Measurements from ENCODE around the gene ABTB2.

The ABTB2 gene

DNA sequence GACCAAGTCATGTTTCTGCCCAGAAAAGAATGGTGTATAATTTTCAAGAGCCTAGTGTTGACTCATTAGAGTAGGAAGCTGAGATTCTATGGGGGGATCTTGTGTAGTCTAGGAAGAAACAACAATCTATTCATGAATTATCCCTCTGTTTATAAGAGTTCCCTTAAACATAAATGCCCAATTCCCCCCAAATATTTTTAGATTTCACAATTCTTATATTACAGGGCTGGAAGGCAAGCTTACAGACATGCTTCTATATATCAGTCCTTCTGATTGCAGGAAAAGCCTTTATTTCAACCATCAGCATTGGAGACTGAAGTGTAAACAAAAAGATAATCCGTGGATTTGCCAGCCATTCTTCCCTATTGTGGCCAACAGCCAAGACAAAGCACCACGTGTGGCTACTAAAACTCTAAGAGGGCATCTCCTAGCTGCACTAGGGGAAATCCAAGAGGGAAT is 181.0 kb downstream of the ABTB2 start:
- H4K8ac ChIP-seq (ENCODE audit: low read depth, low read length): no peak overlapping the region
- no peaks in the 10 kb centered on the region for H3K36me3 ChIP-seq (replicated peaks in 1 of 2; ENCODE audit: control insufficient read depth in 2 of 2, insufficient read depth in 2 of 2, low read length in 2 of 2)
- no peak overlapping the region for H3K23ac ChIP-seq (ENCODE audit: low read depth, low read length, poor library complexity)
- H3K18ac ChIP-seq (ENCODE audit: low read length): no peak overlapping the region
- no peak overlapping the region for H3K4ac ChIP-seq (ENCODE audit: low read length)
- no peak overlapping the region for H2AFZ ChIP-seq (ENCODE audit: low read length)
- H4K91ac ChIP-seq (ENCODE audit: low read depth, low read length, poor library complexity): no peak overlapping the region
- H3K4me1 ChIP-seq (ENCODE audit: control insufficient read depth in 2 of 2, insufficient read depth in 1 of 2, low read depth in 1 of 2, low read length in 2 of 2): peaks cover 3 to 10% of the 10 kb centered on the region in 2 donors
- no peak overlapping the region for H3K9ac ChIP-seq (ENCODE audit: low read depth, low read length, poor library complexity)
- H2BK12ac ChIP-seq (ENCODE audit: low read length): no peak overlapping the region
- H2BK15ac ChIP-seq (ENCODE audit: low read length): no peak overlapping the region
- no peak overlapping the region for H3K4me2 ChIP-seq (ENCODE audit: insufficient read depth, low read length, poor library complexity, severe bottlenecking)
- peaks cover 0 to 2% (median 0%) of the 10 kb centered on the region in 3 experiments for H3K27me3 ChIP-seq (ENCODE audit: control insufficient read depth in 3 of 3, insufficient read depth in 3 of 3, low read depth in 1 of 3, low read length in 3 of 3)
- H3K4me3 ChIP-seq (ENCODE audit: low read length in 2 of 2): no peak overlapping the region
- H3K14ac ChIP-seq (ENCODE audit: low read length): no peak overlapping the region
- WGBS, 2 donors (ENCODE audit: extremely low coverage in 2 of 2, insufficient read length in 2 of 2, insufficient replicate concordance in 1 of 2): no CpG with 5 or more reads among the region's 2 CpGs
- H2AK5ac ChIP-seq (ENCODE audit: low read depth, low read length): no peak overlapping the region
- no peak overlapping the region for H2BK5ac ChIP-seq (ENCODE audit: low read length)
- H3K9me3 ChIP-seq (replicated peaks in 1 of 2; ENCODE audit: control insufficient read depth in 2 of 2, insufficient read depth in 1 of 2, low read depth in 1 of 2, low read length in 2 of 2): no peaks in the 10 kb centered on the region
- H2BK120ac ChIP-seq (ENCODE audit: low read depth, low read length): no peak overlapping the region
- no peak for DNase-seq (ENCODE audit: low spot score)
- H3K79me1 ChIP-seq (ENCODE audit: low read depth, low read length): no peaks in the 10 kb centered on the region
- no peak overlapping the region for H3K27ac ChIP-seq (replicated peaks; ENCODE audit: low read length)

- no CpG with 5 or more reads among the region's 7 CpGs for WGBS, 2 donors (ENCODE audit: extremely low coverage in 2 of 2, insufficient read length in 2 of 2, insufficient replicate concordance in 1 of 2)
- no peak for DNase-seq (ENCODE audit: low spot score)
- no peak overlapping the region for H3K14ac ChIP-seq (ENCODE audit: low read length)
- no peak overlapping the region for H2AFZ ChIP-seq (ENCODE audit: low read length)
- no peak overlapping the region for H4K8ac ChIP-seq (ENCODE audit: low read depth, low read length)
- H2BK5ac ChIP-seq (ENCODE audit: low read length): no peak overlapping the region
- peaks cover 0 to 2% (median 0%) of the 10 kb centered on the region in 3 experiments for H3K27me3 ChIP-seq (ENCODE audit: control insufficient read depth in 3 of 3, insufficient read depth in 3 of 3, low read depth in 1 of 3, low read length in 3 of 3)
- H3K4me2 ChIP-seq (ENCODE audit: insufficient read depth, low read length, poor library complexity, severe bottlenecking): no peak overlapping the region
- no peak overlapping the region for H2BK12ac ChIP-seq (ENCODE audit: low read length)
- no peak overlapping the region for H3K27ac ChIP-seq (replicated peaks; ENCODE audit: low read length)
- no peaks in the 10 kb centered on the region for H3K79me1 ChIP-seq (ENCODE audit: low read depth, low read length)
- peaks cover 3 to 8% of the 10 kb centered on the region in 2 donors for H3K4me1 ChIP-seq (ENCODE audit: control insufficient read depth in 2 of 2, insufficient read depth in 1 of 2, low read depth in 1 of 2, low read length in 2 of 2)
- no peak overlapping the region for H2BK15ac ChIP-seq (ENCODE audit: low read length)
- H3K36me3 ChIP-seq (replicated peaks in 1 of 2; ENCODE audit: control insufficient read depth in 2 of 2, insufficient read depth in 2 of 2, low read length in 2 of 2): peaks cover 0 to 6% of the 10 kb centered on the region in 2 donors
- H3K18ac ChIP-seq (ENCODE audit: low read length): no peak overlapping the region
- no peaks in the 10 kb centered on the region for H3K9me3 ChIP-seq (replicated peaks in 1 of 2; ENCODE audit: control insufficient read depth in 2 of 2, insufficient read depth in 1 of 2, low read depth in 1 of 2, low read length in 2 of 2)
- H2AK5ac ChIP-seq (ENCODE audit: low read depth, low read length): peak overlapping the region; percentile 64
- no peak overlapping the region for H3K4ac ChIP-seq (ENCODE audit: low read length)
- no peak overlapping the region for H4K91ac ChIP-seq (ENCODE audit: low read depth, low read length, poor library complexity)
- H3K23ac ChIP-seq (ENCODE audit: low read depth, low read length, poor library complexity): no peak overlapping the region
- no peak overlapping the region for H3K4me3 ChIP-seq (ENCODE audit: low read length in 2 of 2)
- no peak overlapping the region for H3K9ac ChIP-seq (ENCODE audit: low read depth, low read length, poor library complexity)
- H2BK120ac ChIP-seq (ENCODE audit: low read depth, low read length): no peak overlapping the region
These were observed 182.4 kb downstream of the ABTB2 start for GRCh38 chr11:34175284-34176019.

GRCh38 chr11:34174412-34175041 is 183.3 kb downstream of the ABTB2 start:
- Histone ChIP-seq H2AK5ac (ENCODE audit: low read depth, low read length) (peak overlapping the region; percentile 49), H3K4me2 (ENCODE audit: insufficient read depth, low read length, poor library complexity, severe bottlenecking) (peak overlapping the region; percentile 60), H3K9ac (ENCODE audit: low read depth, low read length, poor library complexity) (peak overlapping the region; percentile 34), H3K36me3 (replicated peaks in 1 of 2; ENCODE audit: control insufficient read depth in 2 of 2, insufficient read depth in 2 of 2, low read length in 2 of 2) (peaks cover 0 to 8% of the 10 kb centered on the region in 2 donors), H3K4me3 (ENCODE audit: low read length in 2 of 2) (peak overlapping the region in 1 of 2 donors; percentile 31), H4K91ac (ENCODE audit: low read depth, low read length, poor library complexity) (no peak overlapping the region), H3K27me3 (ENCODE audit: control insufficient read depth in 3 of 3, insufficient read depth in 3 of 3, low read depth in 1 of 3, low read length in 3 of 3) (peaks cover 0 to 2% (median 0%) of the 10 kb centered on the region in 3 experiments), H3K79me1 (ENCODE audit: low read depth, low read length) (no peaks in the 10 kb centered on the region), H2BK5ac (ENCODE audit: low read length) (no peak overlapping the region), H2BK120ac (ENCODE audit: low read depth, low read length) (no peak overlapping the region), H3K23ac (ENCODE audit: low read depth, low read length, poor library complexity) (peak overlapping the region; percentile 59), H3K18ac (ENCODE audit: low read length) (peak overlapping the region; percentile 81), H2AFZ (ENCODE audit: low read length) (peak overlapping the region; percentile 89), H2BK15ac (ENCODE audit: low read length) (peak overlapping the region; percentile 73), H2BK12ac (ENCODE audit: low read length) (no peak overlapping the region), H3K9me3 (replicated peaks in 1 of 2; ENCODE audit: control insufficient read depth in 2 of 2, insufficient read depth in 1 of 2, low read depth in 1 of 2, low read length in 2 of 2) (no peaks in the 10 kb centered on the region), H4K8ac (ENCODE audit: low read depth, low read length) (no peak overlapping the region), H3K4ac (ENCODE audit: low read length) (no peak overlapping the region), H3K4me1 (ENCODE audit: control insufficient read depth in 2 of 2, insufficient read depth in 1 of 2, low read depth in 1 of 2, low read length in 2 of 2) (peaks cover 3 to 8% of the 10 kb centered on the region in 2 donors), H3K14ac (ENCODE audit: low read length) (no peak overlapping the region), H3K27ac (replicated peaks; ENCODE audit: low read length) (no peak overlapping the region)
- no CpG with 5 or more reads among the region's 33 CpGs for WGBS, 2 donors (ENCODE audit: extremely low coverage in 2 of 2, insufficient read length in 2 of 2, insufficient replicate concordance in 1 of 2)
- DNase-seq (ENCODE audit: low spot score): peak; percentile 80

DNA sequence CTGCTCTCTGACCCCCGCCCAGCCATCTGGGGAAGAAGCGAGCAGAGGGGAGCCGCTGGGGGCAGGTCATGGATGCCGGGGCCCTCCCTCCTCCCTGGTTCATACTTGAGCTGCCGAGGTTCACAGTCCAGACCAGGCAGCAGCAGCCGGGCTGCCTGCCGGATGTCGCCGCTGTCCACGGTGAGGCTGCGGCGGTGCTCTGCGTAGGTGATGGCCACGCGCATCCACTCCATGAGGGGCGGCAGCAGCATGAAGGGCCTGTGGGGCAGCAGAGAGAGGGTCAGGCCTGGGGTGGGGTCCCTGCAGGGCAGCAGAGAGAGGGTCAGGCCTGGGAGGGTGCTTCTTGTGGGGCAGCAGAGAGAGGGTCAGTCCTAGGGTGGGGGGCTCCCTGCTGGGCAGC is 184.8 kb downstream of the ABTB2 start:
- H3K36me3 ChIP-seq (replicated peaks in 1 of 2; ENCODE audit: control insufficient read depth in 2 of 2, insufficient read depth in 2 of 2, low read length in 2 of 2): peaks cover 0 to 18% of the 10 kb centered on the region in 2 donors
- no peaks in the 10 kb centered on the region for H3K9me3 ChIP-seq (replicated peaks in 1 of 2; ENCODE audit: control insufficient read depth in 2 of 2, insufficient read depth in 1 of 2, low read depth in 1 of 2, low read length in 2 of 2)
- no peak overlapping the region for H4K8ac ChIP-seq (ENCODE audit: low read depth, low read length)
- no peaks in the 10 kb centered on the region for H3K79me1 ChIP-seq (ENCODE audit: low read depth, low read length)
- H3K14ac ChIP-seq (ENCODE audit: low read length): no peak overlapping the region
- no peak overlapping the region for H4K91ac ChIP-seq (ENCODE audit: low read depth, low read length, poor library complexity)
- H2BK15ac ChIP-seq (ENCODE audit: low read length): peak overlapping the region; percentile 46
- no peak overlapping the region for H3K9ac ChIP-seq (ENCODE audit: low read depth, low read length, poor library complexity)
- no peak for DNase-seq (ENCODE audit: low spot score)
- H3K4me2 ChIP-seq (ENCODE audit: insufficient read depth, low read length, poor library complexity, severe bottlenecking): no peak overlapping the region
- peak overlapping the region; percentile 95 for H2AK5ac ChIP-seq (ENCODE audit: low read depth, low read length)
- peak overlapping the region; percentile 63 for H2BK5ac ChIP-seq (ENCODE audit: low read length)
- H2BK120ac ChIP-seq (ENCODE audit: low read depth, low read length): peak overlapping the region; percentile 26
- peaks cover 0 to 2% (median 0%) of the 10 kb centered on the region in 3 experiments for H3K27me3 ChIP-seq (ENCODE audit: control insufficient read depth in 3 of 3, insufficient read depth in 3 of 3, low read depth in 1 of 3, low read length in 3 of 3)
- H3K4ac ChIP-seq (ENCODE audit: low read length): no peak overlapping the region
- H3K23ac ChIP-seq (ENCODE audit: low read depth, low read length, poor library complexity): peak overlapping the region; percentile 37
- no peak overlapping the region for H3K27ac ChIP-seq (replicated peaks; ENCODE audit: low read length)
- peak overlapping the region; percentile 56 for H3K18ac ChIP-seq (ENCODE audit: low read length)
- no peak overlapping the region for H3K4me3 ChIP-seq (ENCODE audit: low read length in 2 of 2)
- no peak overlapping the region for H2BK12ac ChIP-seq (ENCODE audit: low read length)
- WGBS, 2 donors (ENCODE audit: extremely low coverage in 2 of 2, insufficient read length in 2 of 2, insufficient replicate concordance in 1 of 2): no CpG with 5 or more reads among the region's 16 CpGs
- peaks cover 3 to 8% of the 10 kb centered on the region in 2 donors for H3K4me1 ChIP-seq (ENCODE audit: control insufficient read depth in 2 of 2, insufficient read depth in 1 of 2, low read depth in 1 of 2, low read length in 2 of 2)
- H2AFZ ChIP-seq (ENCODE audit: low read length): no peak overlapping the region
